Measurements from ENCODE around the gene PSMA7. TPM values are rescaled to one million over a fixed set of nuclear protein-coding genes. Genes with fewer than 3 reads are reported as not detected.

Gene PSMA7
- total RNA-seq, 1 experiment from 2014 or later: 702 TPM

GRCh38 chr20:62089393-62089792, 53.8 kb downstream of the PSMA7 start:
- TF ChIP-seq CTCF (IDR thresholded peaks at IDR 0.05; ENCODE audit: insufficient read depth in 1 of 2, low read depth in 1 of 2, low read length in 1 of 2, severe bottlenecking in 1 of 2, unreplicated experiment in 1 of 2): no peak
- Mint-ChIP-seq H3K27me3 (ENCODE audit: insufficient read depth, unreplicated experiment) (peaks cover 7% of the 10 kb centered on the region), H3K36me3 (ENCODE audit: insufficient read depth, unreplicated experiment) (no peaks in the 10 kb centered on the region), H3K9me3 (ENCODE audit: unreplicated experiment) (no peaks in the 10 kb centered on the region), H3K4me3 (ENCODE audit: unreplicated experiment) (no peak overlapping the region), H3K4me1 (ENCODE audit: low read depth, unreplicated experiment) (no peaks in the 10 kb centered on the region), H3K27ac (ENCODE audit: unreplicated experiment) (no peak overlapping the region)
- H3K4me1 ChIP-seq: no peaks in the 10 kb centered on the region
- H3K27me3 ChIP-seq (replicated peaks; ENCODE audit: control insufficient read depth, insufficient read depth, low read length): no peaks in the 10 kb centered on the region
- ChIA-PET POLR2A (no interaction called here), CTCF (interaction anchor here (1.1 kb wide), 1 partner anchor 22 kb away, joined by 3 read pairs; no protein-coding TSS in a partner anchor)
- intact Hi-C loops (cut with micrococcal nuclease; ENCODE audit: unreplicated experiment): no loop called here
- H3K4me3 ChIP-seq (ENCODE audit: low read depth, low read length): no peak overlapping the region
- no TSS peak for BruUV-seq (replicated peaks)
- H3K9me3 ChIP-seq: peaks cover 3% of the 10 kb centered on the region
- H3K36me3 ChIP-seq (ENCODE audit: control insufficient read depth, insufficient read depth, low read length): no peaks in the 10 kb centered on the region
- no peak for DNase-seq

- peak; percentile 52 to 66 for DNase-seq
- H3K27me3 Mint-ChIP-seq (ENCODE audit: insufficient read depth, unreplicated experiment): peaks cover 7% of the 10 kb centered on the region
- TF ChIP-seq CTCF (IDR thresholded peaks at IDR 0.05; ENCODE audit: insufficient read depth in 1 of 2, low read depth in 1 of 2, low read length in 1 of 2, severe bottlenecking in 1 of 2, unreplicated experiment in 1 of 2): no peak
- H3K36me3 Mint-ChIP-seq (ENCODE audit: insufficient read depth, unreplicated experiment): no peaks in the 10 kb centered on the region
- POLR2A ChIA-PET: interaction anchor here (0.9 kb wide), 1 partner anchor 22 kb away, joined by 3 read pairs; no protein-coding TSS in a partner anchor
- no peak overlapping the region for H3K4me3 ChIP-seq (ENCODE audit: low read depth, low read length)
- H3K4me3 Mint-ChIP-seq (ENCODE audit: unreplicated experiment): no peak overlapping the region
- H3K36me3 ChIP-seq (ENCODE audit: control insufficient read depth, insufficient read depth, low read length): no peaks in the 10 kb centered on the region
- intact Hi-C loops (cut with micrococcal nuclease; ENCODE audit: unreplicated experiment): no loop called here
- no peaks in the 10 kb centered on the region for H3K4me1 Mint-ChIP-seq (ENCODE audit: low read depth, unreplicated experiment)
- no peaks in the 10 kb centered on the region for H3K4me1 ChIP-seq
- peaks cover 3% of the 10 kb centered on the region for H3K9me3 ChIP-seq
- H3K27me3 ChIP-seq (replicated peaks; ENCODE audit: control insufficient read depth, insufficient read depth, low read length): no peaks in the 10 kb centered on the region
- BruUV-seq (replicated peaks): no TSS peak
- no peaks in the 10 kb centered on the region for H3K9me3 Mint-ChIP-seq (ENCODE audit: unreplicated experiment)
- H3K27ac Mint-ChIP-seq (ENCODE audit: unreplicated experiment): no peak overlapping the region
- CTCF ChIA-PET: no interaction called here
Measured at GRCh38 chr20:62088258-62089127, 54.7 kb downstream of the PSMA7 start.

GRCh38 chr20:62087632-62088031, 55.6 kb downstream of the PSMA7 start:
- intact Hi-C loops (cut with micrococcal nuclease; ENCODE audit: unreplicated experiment): no loop called here
- TF ChIP-seq CTCF (IDR thresholded peaks at IDR 0.05; ENCODE audit: insufficient read depth in 1 of 2, low read depth in 1 of 2, low read length in 1 of 2, severe bottlenecking in 1 of 2, unreplicated experiment in 1 of 2): no peak
- ChIA-PET POLR2A (no interaction called here), CTCF (no interaction called here)
- BruUV-seq (replicated peaks): no TSS peak
- Mint-ChIP-seq H3K4me1 (ENCODE audit: low read depth, unreplicated experiment) (no peaks in the 10 kb centered on the region), H3K27me3 (ENCODE audit: insufficient read depth, unreplicated experiment) (peaks cover 6% of the 10 kb centered on the region), H3K4me3 (ENCODE audit: unreplicated experiment) (no peak overlapping the region), H3K9me3 (ENCODE audit: unreplicated experiment) (no peaks in the 10 kb centered on the region), H3K27ac (ENCODE audit: unreplicated experiment) (no peak overlapping the region), H3K36me3 (ENCODE audit: insufficient read depth, unreplicated experiment) (no peaks in the 10 kb centered on the region)
- Histone ChIP-seq H3K27me3 (replicated peaks; ENCODE audit: control insufficient read depth, insufficient read depth, low read length) (no peaks in the 10 kb centered on the region), H3K4me1 (no peaks in the 10 kb centered on the region), H3K4me3 (ENCODE audit: low read depth, low read length) (no peak overlapping the region), H3K36me3 (ENCODE audit: control insufficient read depth, insufficient read depth, low read length) (no peaks in the 10 kb centered on the region), H3K9me3 (peaks cover 3% of the 10 kb centered on the region)
- DNase-seq: no peak
